Pancreas (tissue), 10 donors: Measurements from ENCODE around the gene DMXL2. TPM values are rescaled to one million over a fixed set of nuclear protein-coding genes. Genes with fewer than 3 reads are reported as not detected.

ENCODE experiments used
- ATAC-seq, 4 donors: fragments of 200-7000 bp; cut with Tn5 transposase; one replicate each; pipeline versions ENCODE4 v1.8.0 to v1.9.1; 2020; ENCODE audit warnings: mild to moderate bottlenecking in 4 of 4, moderate library complexity in 4 of 4
- DNase-seq, 6 donors: peaks; one replicate each; pipeline ENCODE4 v3.0.0-alpha.2; 2020
- FAIRE-seq: peaks from 2 replicates; lab custom pipeline; 2012; peaks lifted over from hg19 to GRCh38; lab: Jason Lieb, UNC
- H3K27ac ChIP-seq, 4 donors: fragments of 200-600 bp; sonication (generic); 1 replicate in 3 of 4; 2 replicates in 1 of 4; pipeline versions ENCODE4 v1.5.0 to v1.8.0; 2020
- H3K27me3 ChIP-seq, 4 donors: fragments of 200-600 bp; one replicate each; pipeline ENCODE4 v1.8.0; 2021
- H3K36me3 ChIP-seq, 3 donors: fragments of 200-600 bp; sonication (generic) in 1 of 3; one replicate each; pipeline versions ENCODE4 v1.5.0 to v1.8.0; 2020 to 2021
- H3K4me1 ChIP-seq, 3 donors: fragments of 200-600 bp; one replicate each; pipeline ENCODE4 v1.8.0; 2021
- H3K4me3 ChIP-seq, 4 donors: fragments of 200-600 bp; sonication (generic) in 2 of 4; one replicate each; pipeline versions ENCODE4 v1.5.0 to v1.8.0; 2020 to 2021
- H3K9me3 ChIP-seq, 4 donors: fragments of 200-600 bp; one replicate each; pipeline ENCODE4 v1.8.0; 2021
- WGBS, 2 donors: extraction: QIAGEN DNeasy Blood & Tissue Kit; methylation state at CpG; one replicate each; pipeline ENCODE4 v1.1.7; 2013; 5-methylcytosine and 5-hydroxymethylcytosine counted together
- intact Hi-C, 3 donors: fragments of 100-400 bp; cut with DNase I; formaldehyde crosslinking; loops; one replicate each; pipeline versions ENCODE4 v1.11.1 to v1.14.2; 2022
- polyA plus RNA-seq, 2 donors: library from polyadenylated mRNA; stranded (reverse); fragments of 200-250 nt; gene quantifications; one replicate each; pipeline ENCODE4 v1.2.3, GENCODE V29; 2013
- total RNA-seq, 6 donors: library from RNA; stranded (reverse); fragmentation: NEBNext Ultra II Directional in 4 of 6; extraction: Animal tissue kit (Norgen Biotek cat#: 25700) in 4 of 6; gene quantifications; one replicate each; pipeline versions ENCODE4 v1.2.1 to v1.2.4, GENCODE V29; 2021 to 2023
- TF ChIP-seq, protein P1 (sequence below), 4 donors: fragments of 200-600 bp; sonication (generic) in 3 of 4; IDR thresholded peaks; one replicate each; pipeline versions ENCODE4 v1.5.0 to v1.8.0; 2021; ENCODE audit warnings: antibody characterized with exemption in 4 of 4
- donor health status: healthy with polysubstance abuse.
- donor health status: DM: no; HTN: no; CAD: no; lungs with moderate emphysema.
- donor health status: DM: no; HTN: no; CAD: no.
- donor health status: control.
- donor health status: control.
- donor health status: Bipolar disorder and iron deficiency.
- donor health status: DM: yes; HTN: yes; CAD: no.
- donor health status: DM: no; HTN: no; CAD: no.
- donor health status: DM: no; HTN: no; CAD: no.
- donor health status: DM: yes; HTN: yes; CAD: no.

Gene DMXL2
- total and polyA plus RNA-seq, 8 donors = 6.6 to 31.8 (median 12.1) TPM

GRCh38 chr15:51647128-51647562 is 24.6 kb upstream of the DMXL2 start:
- intact Hi-C loops = loop anchor here in 1 of 3 donors (5.0 kb wide), 1 partner anchor 125 kb away; no protein-coding TSS in a partner anchor
- no peak for FAIRE-seq

GRCh38 chr15:51642696-51643095 is 20.1 kb upstream of the DMXL2 start:
- ATAC-seq = no peak
- TF ChIP-seq, protein P1, sequence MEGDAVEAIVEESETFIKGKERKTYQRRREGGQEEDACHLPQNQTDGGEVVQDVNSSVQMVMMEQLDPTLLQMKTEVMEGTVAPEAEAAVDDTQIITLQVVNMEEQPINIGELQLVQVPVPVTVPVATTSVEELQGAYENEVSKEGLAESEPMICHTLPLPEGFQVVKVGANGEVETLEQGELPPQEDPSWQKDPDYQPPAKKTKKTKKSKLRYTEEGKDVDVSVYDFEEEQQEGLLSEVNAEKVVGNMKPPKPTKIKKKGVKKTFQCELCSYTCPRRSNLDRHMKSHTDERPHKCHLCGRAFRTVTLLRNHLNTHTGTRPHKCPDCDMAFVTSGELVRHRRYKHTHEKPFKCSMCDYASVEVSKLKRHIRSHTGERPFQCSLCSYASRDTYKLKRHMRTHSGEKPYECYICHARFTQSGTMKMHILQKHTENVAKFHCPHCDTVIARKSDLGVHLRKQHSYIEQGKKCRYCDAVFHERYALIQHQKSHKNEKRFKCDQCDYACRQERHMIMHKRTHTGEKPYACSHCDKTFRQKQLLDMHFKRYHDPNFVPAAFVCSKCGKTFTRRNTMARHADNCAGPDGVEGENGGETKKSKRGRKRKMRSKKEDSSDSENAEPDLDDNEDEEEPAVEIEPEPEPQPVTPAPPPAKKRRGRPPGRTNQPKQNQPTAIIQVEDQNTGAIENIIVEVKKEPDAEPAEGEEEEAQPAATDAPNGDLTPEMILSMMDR (IDR thresholded peaks at IDR 0.05) = no peak
- Histone ChIP-seq H3K9me3 (no peaks in the 10 kb centered on the region), H3K27me3 (no peaks in the 10 kb centered on the region), H3K36me3 (no peaks in the 10 kb centered on the region), H3K4me3 (no peak overlapping the region), H3K27ac (no peak overlapping the region), H3K4me1 (no peaks in the 10 kb centered on the region)
- no peak for FAIRE-seq
- intact Hi-C loops = no loop called here
- 62 to 63% methylated on average over 1 of the region's 1 CpG for WGBS, 2 donors
- DNase-seq = no peak

More at GRCh38 chr15:51647128-51647562, 24.6 kb upstream of the DMXL2 start:
- Histone ChIP-seq H3K9me3 (no peaks in the 10 kb centered on the region), H3K36me3 (no peaks in the 10 kb centered on the region), H3K27me3 (no peaks in the 10 kb centered on the region), H3K4me1 (no peaks in the 10 kb centered on the region), H3K27ac (no peak overlapping the region), H3K4me3 (no peak overlapping the region)
- 48 to 52% methylated on average over 3 of the region's 3 CpGs for WGBS, 2 donors
- peak in 3 of 4 donors; percentile 44 to 78 (median 76) for ATAC-seq
- peak in 4 of 6 donors; percentile 9 to 43 (median 20) for DNase-seq
- TF ChIP-seq, protein P1 (IDR thresholded peaks at IDR 0.05) = no peak

DNA sequence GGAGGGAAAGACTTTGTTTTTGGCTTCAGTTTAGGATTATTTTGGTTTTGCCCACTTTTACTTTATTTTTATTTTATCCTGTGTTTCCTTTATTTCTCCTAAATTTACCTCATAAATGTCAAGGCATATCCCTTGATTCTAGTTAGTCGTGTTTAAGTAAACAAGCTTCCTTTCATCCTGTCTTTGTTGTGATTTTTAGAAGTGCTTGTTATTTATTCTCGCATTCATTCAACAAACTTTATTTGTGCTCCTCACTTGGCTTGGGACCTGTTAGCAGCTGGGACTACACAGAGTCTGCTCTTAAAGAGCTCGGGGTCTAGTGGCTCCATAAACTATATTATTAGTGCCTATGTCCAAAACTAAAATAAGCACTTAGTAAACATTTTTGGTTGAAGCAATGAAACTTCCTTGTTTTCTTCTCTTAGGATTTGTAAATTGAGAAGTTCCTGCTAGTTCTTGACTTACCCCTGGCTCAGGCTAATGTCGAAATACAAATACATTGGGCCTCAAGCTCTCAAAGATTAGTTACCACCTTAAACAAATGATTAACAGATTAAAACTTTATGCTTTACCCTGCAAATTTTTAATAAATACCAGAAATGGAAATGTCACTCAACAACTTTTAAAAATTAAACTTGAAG is 19.0 kb upstream of the DMXL2 start:
- WGBS, 2 donors = 47 to 55% methylated on average over 4 of the region's 4 CpGs
- H3K4me3 ChIP-seq = no peak overlapping the region
- no peaks in the 10 kb centered on the region for H3K36me3 ChIP-seq
- H3K4me1 ChIP-seq = no peaks in the 10 kb centered on the region
- no peaks in the 10 kb centered on the region for H3K27me3 ChIP-seq
- intact Hi-C loops = no loop called here
- TF ChIP-seq, protein P1 (IDR thresholded peaks at IDR 0.05) = no peak
- DNase-seq (no peak), FAIRE-seq (no peak), ATAC-seq (no peak)
- H3K9me3 ChIP-seq = no peaks in the 10 kb centered on the region
- H3K27ac ChIP-seq = no peak overlapping the region

GRCh38 chr15:51634591-51635198 is 12.1 kb upstream of the DMXL2 start:
- H3K27me3 ChIP-seq = no peaks in the 10 kb centered on the region
- intact Hi-C loops = no loop called here
- ATAC-seq = no peak
- H3K36me3 ChIP-seq = no peaks in the 10 kb centered on the region
- 47 to 63% methylated on average over 3 of the region's 3 CpGs for WGBS, 2 donors
- H3K4me1 ChIP-seq = no peaks in the 10 kb centered on the region
- no peak overlapping the region for H3K4me3 ChIP-seq
- no peak for FAIRE-seq
- no peak for DNase-seq
- no peak overlapping the region for H3K27ac ChIP-seq
- TF ChIP-seq, protein P1 (IDR thresholded peaks at IDR 0.05) = no peak
- no peaks in the 10 kb centered on the region for H3K9me3 ChIP-seq

GRCh38 chr15:51629612-51630011 is 7.0 kb upstream of the DMXL2 start:
- FAIRE-seq (no peak), DNase-seq (peak in 1 of 6 donors; percentile 30), ATAC-seq (peak in 2 of 4 donors; percentile 75 to 77)
- peaks cover 0 to 7% (median 0%) of the 10 kb centered on the region in 4 donors for H3K27me3 ChIP-seq
- H3K36me3 ChIP-seq = no peaks in the 10 kb centered on the region
- H3K4me1 ChIP-seq = no peaks in the 10 kb centered on the region
- no peaks in the 10 kb centered on the region for H3K9me3 ChIP-seq
- H3K27ac ChIP-seq = peak overlapping the region in 1 of 4 donors; percentile 36
- no peak overlapping the region for H3K4me3 ChIP-seq
- 62 to 70% methylated on average over 1 of the region's 1 CpG for WGBS, 2 donors
- TF ChIP-seq, protein P1 (IDR thresholded peaks at IDR 0.05) = no peak
- intact Hi-C loops = no loop called here
